H1 (cell line): ENCODE measurements around the gene ARMC10. TPM values are rescaled to one million over a fixed set of nuclear protein-coding genes. Genes with fewer than 3 reads are reported as not detected.

Experiments used
- CTCF ChIA-PET: fragments of 300-600 bp; sonication (Branson Sonifier 250); formaldehyde crosslinking; loops from one replicate; lab custom pipeline; 2021; ENCODE audit not compliant: partially characterized antibody; lab: Charles Lee
- POLR2A ChIA-PET: fragments of 300-600 bp; sonication (Branson Sonifier 250); formaldehyde crosslinking; loops from one replicate; lab custom pipeline; 2021; ENCODE audit warnings: inconsistent platforms; ENCODE audit not compliant: partially characterized antibody; lab: Charles Lee
- DNase-seq, 2 experiments: peaks; one replicate each; pipeline versions ENCODE4 v3.0.0 to v3.0.0-alpha.2; 2010 to 2022; ENCODE audit warnings: low spot score in 2 of 2, low read depth in 1 of 2, mixed read lengths in 1 of 2
- FAIRE-seq: peaks from 2 replicates; lab custom pipeline; 2011; peaks lifted over from hg19 to GRCh38; lab: Jason Lieb, UNC
- H2AFZ ChIP-seq: 2 replicates; pipeline ENCODE4 v1.8.1; 2012; ENCODE audit warnings: low read length, inconsistent platforms
- H2AK5ac ChIP-seq: 2 replicates; pipeline ENCODE4 v1.6.1; 2013; ENCODE audit warnings: low read depth, low read length
- H2BK120ac ChIP-seq: replicated peaks from 2 replicates; pipeline ENCODE3; 2013; ENCODE audit warnings: low read depth, low read length, inconsistent platforms
- H2BK12ac ChIP-seq: 2 replicates; pipeline ENCODE4 v1.6.1; 2013; ENCODE audit warnings: low read depth, low read length
- H2BK15ac ChIP-seq: 2 replicates; pipeline ENCODE4 v1.6.1; 2013; ENCODE audit warnings: low read length
- H2BK20ac ChIP-seq: 2 replicates; pipeline ENCODE4 v1.6.1; 2013; ENCODE audit warnings: low read length
- H2BK5ac ChIP-seq: 2 replicates; pipeline ENCODE4 v1.6.1; 2013; ENCODE audit warnings: low read depth, low read length
- H3K14ac ChIP-seq: 2 replicates; pipeline ENCODE4 v1.6.1; 2013; ENCODE audit warnings: inconsistent platforms; ENCODE audit not compliant: insufficient read length
- H3K18ac ChIP-seq: 2 replicates; pipeline ENCODE4 v1.6.1; 2013; ENCODE audit warnings: low read length; ENCODE audit errors: extremely low read depth
- H3K23ac ChIP-seq: 2 replicates; pipeline ENCODE4 v1.6.1; 2013; ENCODE audit warnings: inconsistent platforms; ENCODE audit not compliant: insufficient read length
- H3K23me2 ChIP-seq: 2 replicates; pipeline ENCODE4 v1.6.1; 2013; ENCODE audit warnings: low read depth, low read length
- H3K27ac ChIP-seq: 2 replicates; pipeline ENCODE4 v1.6.1; 2011; ENCODE audit warnings: low read depth, low read length, inconsistent platforms
- H3K27me3 ChIP-seq, 4 experiments: replicated peaks in 1 of 4; 1 replicate in 1 of 4; 2 replicates in 3 of 4; pipeline versions ENCODE4 v1.6.1 to v1.8.1; 2011 to 2013; ENCODE audit warnings: low read length in 3 of 4, mild to moderate bottlenecking in 3 of 4, inconsistent platforms in 2 of 4, mixed read lengths in 2 of 4, moderate library complexity in 1 of 4; ENCODE audit not compliant: control insufficient read depth in 3 of 4, insufficient read depth in 3 of 4; ENCODE audit errors: extremely low read depth in 1 of 4
- H3K36me3 ChIP-seq, 4 experiments: 2 replicates each; pipeline versions ENCODE4 v1.6.1 to v1.8.1; 2011 to 2013; ENCODE audit warnings: mild to moderate bottlenecking in 4 of 4, low read length in 3 of 4, moderate library complexity in 2 of 4, control low read depth in 1 of 4, inconsistent platforms in 1 of 4; ENCODE audit not compliant: insufficient read depth in 4 of 4, control insufficient read depth in 2 of 4
- H3K4ac ChIP-seq: replicated peaks from 2 replicates; pipeline ENCODE3; 2013; ENCODE audit warnings: low read length, low read depth, mixed read lengths, inconsistent platforms; ENCODE audit not compliant: insufficient read length
- H3K4me1 ChIP-seq, 4 experiments: replicated peaks in 1 of 4; 1 replicate in 1 of 4; 2 replicates in 3 of 4; pipeline versions ENCODE4 v1.6.1 to v1.8.1; 2011 to 2013; ENCODE audit warnings: low read length in 3 of 4, inconsistent platforms in 2 of 4, mixed read lengths in 1 of 4; ENCODE audit not compliant: insufficient read depth in 4 of 4, control insufficient read depth in 3 of 4
- H3K4me2 ChIP-seq, 2 experiments: 2 replicates each; pipeline versions ENCODE4 v1.6.1 to v1.8.1; 2011 to 2013; ENCODE audit warnings: low read depth in 2 of 2, low read length in 2 of 2, control low read depth in 1 of 2, inconsistent platforms in 1 of 2, mild to moderate bottlenecking in 1 of 2; ENCODE audit not compliant: insufficient read depth in 1 of 2
- H3K4me3 ChIP-seq, 4 experiments: fragments of 200-600, 300-600 bp in 1 of 4; sonication (generic), shearing (Covaris generic), sonication (Bioruptor Twin) in 1 of 4; 2 replicates each; pipeline versions ENCODE4 v1.5.1 to v1.8.1; 2011 to 2016; ENCODE audit warnings: low read length in 4 of 4, low read depth in 3 of 4, control low read depth in 2 of 4, inconsistent platforms in 2 of 4, mild to moderate bottlenecking in 2 of 4, mixed read lengths in 1 of 4, moderate library complexity in 1 of 4; ENCODE audit not compliant: insufficient read depth in 2 of 4; ENCODE audit errors: extremely low read depth in 1 of 4
- H3K56ac ChIP-seq: replicated peaks from 2 replicates; pipeline ENCODE3; 2013; ENCODE audit warnings: low read depth, mild to moderate bottlenecking, mixed read lengths, low read length, inconsistent platforms; ENCODE audit not compliant: insufficient read length
- H3K79me1 ChIP-seq: 2 replicates; pipeline ENCODE4 v1.6.1; 2013; ENCODE audit warnings: low read depth, low read length, control low read depth
- H3K79me2 ChIP-seq, 2 experiments: 2 replicates each; pipeline versions ENCODE4 v1.6.1 to v1.8.1; 2012 to 2013; ENCODE audit warnings: low read length in 2 of 2, mild to moderate bottlenecking in 2 of 2, inconsistent platforms in 1 of 2; ENCODE audit not compliant: insufficient read depth in 2 of 2, control insufficient read depth in 1 of 2
- H3K9ac ChIP-seq, 4 experiments: replicated peaks in 1 of 4; 1 replicate in 1 of 4; 2 replicates in 3 of 4; pipeline versions ENCODE4 v1.6.1 to v1.8.1; 2011 to 2013; ENCODE audit warnings: low read depth in 3 of 4, low read length in 3 of 4, control low read depth in 2 of 4, mild to moderate bottlenecking in 2 of 4, moderate library complexity in 2 of 4, inconsistent platforms in 1 of 4; ENCODE audit errors: extremely low read depth in 1 of 4
- H3K9me3 ChIP-seq, 2 experiments: 2 replicates each; pipeline versions ENCODE4 v1.6.1 to v1.8.1; 2012 to 2013; ENCODE audit warnings: mild to moderate bottlenecking in 2 of 2, moderate library complexity in 2 of 2, control low read depth in 1 of 2, inconsistent platforms in 1 of 2, low read depth in 1 of 2, low read length in 1 of 2, mixed read lengths in 1 of 2; ENCODE audit not compliant: insufficient read depth in 2 of 2
- H4K20me1 ChIP-seq, 2 experiments: replicated peaks in 1 of 2; 2 replicates each; pipeline versions ENCODE3 to v1.8.1; 2011 to 2013; ENCODE audit warnings: inconsistent platforms in 2 of 2, low read length in 2 of 2, mild to moderate bottlenecking in 1 of 2; ENCODE audit not compliant: insufficient read depth in 2 of 2, control insufficient read depth in 1 of 2
- H4K5ac ChIP-seq: 2 replicates; pipeline ENCODE4 v1.6.1; 2013; ENCODE audit warnings: low read length, low read depth, mixed read lengths, inconsistent platforms; ENCODE audit not compliant: insufficient read length
- H4K8ac ChIP-seq: 2 replicates; pipeline ENCODE4 v1.8.0; 2013; ENCODE audit warnings: mild to moderate bottlenecking, moderate library complexity, low read length, inconsistent platforms; ENCODE audit not compliant: insufficient read depth; ENCODE audit errors: extremely low read depth
- H4K91ac ChIP-seq: replicated peaks from 2 replicates; pipeline ENCODE3; 2013; ENCODE audit warnings: low read length, mixed read lengths, inconsistent platforms; ENCODE audit not compliant: insufficient read length
- BACH1 ChIP-seq: IDR thresholded peaks from 2 replicates; pipeline ENCODE4 v1.6.1; 2012; ENCODE audit warnings: low read length, improper control_type of control experiment
- KDM1A ChIP-seq: fragments of 200-600, 300-600 bp; sonication (generic); IDR thresholded peaks from 2 replicates; pipeline ENCODE4 v1.7.1; 2016; ENCODE audit warnings: mild to moderate bottlenecking, low read length, borderline replicate concordance
- MAFK ChIP-seq: IDR thresholded peaks from 2 replicates; pipeline ENCODE4 v1.6.1; 2012; ENCODE audit warnings: low read depth, mild to moderate bottlenecking, improper control_type of control experiment, low read length
- NRF1 ChIP-seq: IDR thresholded peaks from 2 replicates; pipeline ENCODE4 v1.6.1; 2011; ENCODE audit warnings: mild to moderate bottlenecking, low read depth, low read length, improper control_type of control experiment
- TBP ChIP-seq: IDR thresholded peaks from 2 replicates; pipeline ENCODE4 v1.6.1; 2011; ENCODE audit warnings: low read depth, low read length, improper control_type of control experiment
- WGBS, 2 experiments: shearing (Covaris generic) in 1 of 2; methylation state at CpG; one replicate each; pipeline versions ENCODE4 v1.1.6 to v1.1.7; 2013 to 2015; ENCODE audit warnings: low lambda C conversion rate in 2 of 2, mixed read lengths in 2 of 2, inconsistent platforms in 1 of 2, low coverage in 1 of 2, missing lambda C conversion rate in 1 of 2; ENCODE audit not compliant: insufficient replicate concordance in 2 of 2, insufficient coverage in 1 of 2, insufficient read length in 1 of 2; ENCODE audit errors: extremely low coverage in 1 of 2, missing lambda C conversion rate in 1 of 2; 5-methylcytosine and 5-hydroxymethylcytosine counted together
- polyA plus RNA-seq, 7 experiments: library from polyadenylated mRNA; depleted of rRNA in 3 of 7; stranded (reverse) in 5 of 7; unstranded in 2 of 7; fragments of >200 nt in 5 of 7; fragments of 200-250 nt in 2 of 7; gene quantifications; 1 replicate in 5 of 7; 2 replicates in 1 of 7; 4 replicates in 1 of 7; pipeline versions ENCODE4 v1.2.1 to v1.2.3, GENCODE V29; 2011 to 2013; ENCODE audit warnings: missing spikeins in 2 of 7, mixed read lengths in 2 of 7
- total RNA-seq: library from RNA; stranded (reverse); fragmentation: NEBNext Ultra II Directional; extraction: Animal tissue kit (Norgen Biotek cat#: 25700); gene quantifications from 2 replicates; pipeline ENCODE4 v1.2.1, GENCODE V29; 2021

Gene ARMC10
- total and polyA plus RNA-seq, 2 of the 8 experiments (the other 6 are each of a cell fraction or from before 2014, with no cell fraction given) = 16.4 to 44.3 TPM

- H3K27ac ChIP-seq = no peak overlapping the region
Measured at GRCh38 chr7:103127006-103127405, 52.1 kb downstream of the ARMC10 start.

More at GRCh38 chr7:103127006-103127405, 52.1 kb downstream of the ARMC10 start:
- no peaks in the 10 kb centered on the region for H3K4me1 ChIP-seq
- H3K14ac ChIP-seq = no peak overlapping the region
- FAIRE-seq = no peak
- WGBS, 2 experiments = 77% methylated on average over 2 of the region's 2 CpGs; no CpG with 5 or more reads in 1 of the 2 experiments
- no peak overlapping the region for H2BK120ac ChIP-seq
- no peaks in the 10 kb centered on the region for H3K79me2 ChIP-seq
- no peaks in the 10 kb centered on the region for H3K23me2 ChIP-seq
- no peak overlapping the region for H2AK5ac ChIP-seq
- H3K9me3 ChIP-seq = no peaks in the 10 kb centered on the region
- H3K56ac ChIP-seq = no peak overlapping the region
- H3K4me3 ChIP-seq = no peak overlapping the region
- no peak overlapping the region for H3K18ac ChIP-seq
- H3K27me3 ChIP-seq = no peaks in the 10 kb centered on the region
- no peak for DNase-seq
- CTCF ChIA-PET = no interaction called here
- H4K20me1 ChIP-seq = peaks cover 0 to 3% of the 10 kb centered on the region in 2 experiments
- no peak overlapping the region for H4K5ac ChIP-seq
- H2BK15ac ChIP-seq = no peak overlapping the region
- H3K9ac ChIP-seq = no peak overlapping the region
- H3K4me2 ChIP-seq = no peak overlapping the region
- no peak overlapping the region for H2BK12ac ChIP-seq
- TF ChIP-seq MAFK (no peak), KDM1A (no peak), BACH1 (no peak), TBP (no peak), NRF1 (no peak)
- TF ChIP-seq, all 59 proteins: peak for 0
- H3K79me1 ChIP-seq = no peaks in the 10 kb centered on the region
- POLR2A ChIA-PET = no interaction called here
- H4K91ac ChIP-seq = no peak overlapping the region
- no peak overlapping the region for H3K23ac ChIP-seq
- H3K4ac ChIP-seq = no peak overlapping the region
- H4K8ac ChIP-seq = no peak overlapping the region
- H2AFZ ChIP-seq = no peak overlapping the region
- H2BK5ac ChIP-seq = no peak overlapping the region
- H3K36me3 ChIP-seq = peaks cover 2 to 14% (median 8%) of the 10 kb centered on the region in 4 experiments; a peak in 7 of 8 replicates
- no peak overlapping the region for H2BK20ac ChIP-seq
